ENCODE data around the gene LZTR1. TPM values are rescaled to one million over a fixed set of nuclear protein-coding genes. Genes with fewer than 3 reads are reported as not detected.

Gene LZTR1
- total and polyA plus RNA-seq, 10 of the 15 experiments (the other 5 are each of a cell fraction or from before 2014, with no cell fraction given), result 0.82 to 50.3 (median 19.3) TPM

DNA sequence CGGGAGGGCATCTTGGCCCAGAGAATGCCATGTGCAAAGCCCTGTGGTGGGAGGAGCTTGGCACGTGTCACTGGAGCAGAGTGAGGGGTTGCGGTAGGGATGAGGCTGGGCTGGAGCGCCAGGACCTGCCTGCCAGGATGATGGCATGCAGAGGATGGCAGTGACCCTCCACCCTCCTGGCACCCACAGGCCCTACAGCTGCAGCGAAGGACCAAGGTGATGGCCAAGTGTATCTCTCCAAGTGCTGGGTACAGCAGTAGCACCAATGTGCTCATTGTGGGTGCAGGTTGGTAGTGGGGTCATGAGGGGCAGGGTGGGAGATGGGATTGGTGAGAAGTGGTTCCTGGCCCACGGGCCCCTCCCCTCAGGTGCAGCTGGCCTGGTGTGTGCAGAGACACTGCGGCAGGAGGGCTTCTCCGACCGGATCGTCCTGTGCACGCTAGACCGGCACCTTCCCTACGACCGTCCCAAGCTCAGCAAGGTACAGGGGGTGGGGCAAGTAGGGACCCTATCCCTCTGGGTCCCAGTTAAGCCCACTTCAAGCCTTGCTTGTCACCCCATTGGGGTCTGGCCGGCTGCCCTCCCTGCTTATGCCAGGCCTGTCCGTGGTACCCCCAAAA lies 7.7 kb upstream of the LZTR1 start:
- BruUV-seq (replicated peaks), result no TSS peak
- in situ Hi-C loops (cut with MboI), result no loop called here
- Histone ChIP-seq H3K36me3 (ENCODE audit: control insufficient read depth in 2 of 2, insufficient read depth in 2 of 2, low read length in 1 of 2) (no peaks in the 10 kb centered on the region), H4K20me1 (ENCODE audit: control insufficient read depth, insufficient read depth) (no peaks in the 10 kb centered on the region), H3K4me3 (no peak overlapping the region), H3K4me2 (ENCODE audit: control insufficient read depth, insufficient read depth) (no peak overlapping the region), H3K27ac (ENCODE audit: control insufficient read depth, insufficient read depth) (no peak overlapping the region), H3K9ac (ENCODE audit: control insufficient read depth, insufficient read depth, low read length) (no peak overlapping the region), H3K4me1 (ENCODE audit: control insufficient read depth, insufficient read depth, low read length) (no peaks in the 10 kb centered on the region), H3K79me2 (ENCODE audit: control insufficient read depth, insufficient read depth, low read length) (no peaks in the 10 kb centered on the region), H3K27me3 (replicated peaks in 1 of 2; ENCODE audit: control insufficient read depth in 2 of 2, insufficient read depth in 2 of 2, low read length in 1 of 2) (no peaks in the 10 kb centered on the region), H2AFZ (ENCODE audit: control insufficient read depth, low read depth, low read length) (no peak overlapping the region), H3K9me3 (replicated peaks; ENCODE audit: control insufficient read depth, insufficient read depth, low read length) (peaks cover 6% of the 10 kb centered on the region; the same call in 2 of the 3 replicates)
- intact Hi-C loops (cut with micrococcal nuclease; ENCODE audit: unreplicated experiment), result no loop called here
- ChIA-PET POLR2A (no interaction called here), SMC1A (ENCODE audit: uncharacterized antibody, unreplicated experiment) (no interaction called here), RAD21 (ENCODE audit: unreplicated experiment) (no interaction called here), CTCF (no interaction called here)
- ATAC-seq, result no peak
- no peak for FAIRE-seq
- no peak for TF ChIP-seq NFYB (IDR thresholded peaks at IDR 0.05; ENCODE audit: insufficient read depth, low read depth, low read length)
- TF ChIP-seq, protein P1, sequence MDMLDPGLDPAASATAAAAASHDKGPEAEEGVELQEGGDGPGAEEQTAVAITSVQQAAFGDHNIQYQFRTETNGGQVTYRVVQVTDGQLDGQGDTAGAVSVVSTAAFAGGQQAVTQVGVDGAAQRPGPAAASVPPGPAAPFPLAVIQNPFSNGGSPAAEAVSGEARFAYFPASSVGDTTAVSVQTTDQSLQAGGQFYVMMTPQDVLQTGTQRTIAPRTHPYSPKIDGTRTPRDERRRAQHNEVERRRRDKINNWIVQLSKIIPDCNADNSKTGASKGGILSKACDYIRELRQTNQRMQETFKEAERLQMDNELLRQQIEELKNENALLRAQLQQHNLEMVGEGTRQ (IDR thresholded peaks at IDR 0.05; ENCODE audit: borderline replicate concordance, low read depth, low read length), result no peak
- no peak for TF ChIP-seq SUZ12 (IDR thresholded peaks at IDR 0.05; ENCODE audit: unreplicated experiment)
- no peak for TF ChIP-seq EGR1 (IDR thresholded peaks at IDR 0.05; ENCODE audit: borderline replicate concordance in 1 of 2, low read depth in 2 of 2, low read length in 2 of 2)
- TF ChIP-seq, protein P2, sequence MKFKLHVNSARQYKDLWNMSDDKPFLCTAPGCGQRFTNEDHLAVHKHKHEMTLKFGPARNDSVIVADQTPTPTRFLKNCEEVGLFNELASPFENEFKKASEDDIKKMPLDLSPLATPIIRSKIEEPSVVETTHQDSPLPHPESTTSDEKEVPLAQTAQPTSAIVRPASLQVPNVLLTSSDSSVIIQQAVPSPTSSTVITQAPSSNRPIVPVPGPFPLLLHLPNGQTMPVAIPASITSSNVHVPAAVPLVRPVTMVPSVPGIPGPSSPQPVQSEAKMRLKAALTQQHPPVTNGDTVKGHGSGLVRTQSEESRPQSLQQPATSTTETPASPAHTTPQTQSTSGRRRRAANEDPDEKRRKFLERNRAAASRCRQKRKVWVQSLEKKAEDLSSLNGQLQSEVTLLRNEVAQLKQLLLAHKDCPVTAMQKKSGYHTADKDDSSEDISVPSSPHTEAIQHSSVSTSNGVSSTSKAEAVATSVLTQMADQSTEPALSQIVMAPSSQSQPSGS (IDR thresholded peaks at IDR 0.05; ENCODE audit: low read length), result no peak
- no peak for TF ChIP-seq ZZZ3 (IDR thresholded peaks at IDR 0.05; ENCODE audit: control insufficient read depth, insufficient read length, low read depth)
- TF ChIP-seq, protein P3, sequence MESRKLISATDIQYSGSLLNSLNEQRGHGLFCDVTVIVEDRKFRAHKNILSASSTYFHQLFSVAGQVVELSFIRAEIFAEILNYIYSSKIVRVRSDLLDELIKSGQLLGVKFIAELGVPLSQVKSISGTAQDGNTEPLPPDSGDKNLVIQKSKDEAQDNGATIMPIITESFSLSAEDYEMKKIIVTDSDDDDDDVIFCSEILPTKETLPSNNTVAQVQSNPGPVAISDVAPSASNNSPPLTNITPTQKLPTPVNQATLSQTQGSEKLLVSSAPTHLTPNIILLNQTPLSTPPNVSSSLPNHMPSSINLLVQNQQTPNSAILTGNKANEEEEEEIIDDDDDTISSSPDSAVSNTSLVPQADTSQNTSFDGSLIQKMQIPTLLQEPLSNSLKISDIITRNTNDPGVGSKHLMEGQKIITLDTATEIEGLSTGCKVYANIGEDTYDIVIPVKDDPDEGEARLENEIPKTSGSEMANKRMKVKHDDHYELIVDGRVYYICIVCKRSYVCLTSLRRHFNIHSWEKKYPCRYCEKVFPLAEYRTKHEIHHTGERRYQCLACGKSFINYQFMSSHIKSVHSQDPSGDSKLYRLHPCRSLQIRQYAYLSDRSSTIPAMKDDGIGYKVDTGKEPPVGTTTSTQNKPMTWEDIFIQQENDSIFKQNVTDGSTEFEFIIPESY (IDR thresholded peaks at IDR 0.05), result no peak
- TF ChIP-seq RFX5 (IDR thresholded peaks at IDR 0.05; ENCODE audit: low read depth, low read length), result no peak
- TF ChIP-seq, protein P4, sequence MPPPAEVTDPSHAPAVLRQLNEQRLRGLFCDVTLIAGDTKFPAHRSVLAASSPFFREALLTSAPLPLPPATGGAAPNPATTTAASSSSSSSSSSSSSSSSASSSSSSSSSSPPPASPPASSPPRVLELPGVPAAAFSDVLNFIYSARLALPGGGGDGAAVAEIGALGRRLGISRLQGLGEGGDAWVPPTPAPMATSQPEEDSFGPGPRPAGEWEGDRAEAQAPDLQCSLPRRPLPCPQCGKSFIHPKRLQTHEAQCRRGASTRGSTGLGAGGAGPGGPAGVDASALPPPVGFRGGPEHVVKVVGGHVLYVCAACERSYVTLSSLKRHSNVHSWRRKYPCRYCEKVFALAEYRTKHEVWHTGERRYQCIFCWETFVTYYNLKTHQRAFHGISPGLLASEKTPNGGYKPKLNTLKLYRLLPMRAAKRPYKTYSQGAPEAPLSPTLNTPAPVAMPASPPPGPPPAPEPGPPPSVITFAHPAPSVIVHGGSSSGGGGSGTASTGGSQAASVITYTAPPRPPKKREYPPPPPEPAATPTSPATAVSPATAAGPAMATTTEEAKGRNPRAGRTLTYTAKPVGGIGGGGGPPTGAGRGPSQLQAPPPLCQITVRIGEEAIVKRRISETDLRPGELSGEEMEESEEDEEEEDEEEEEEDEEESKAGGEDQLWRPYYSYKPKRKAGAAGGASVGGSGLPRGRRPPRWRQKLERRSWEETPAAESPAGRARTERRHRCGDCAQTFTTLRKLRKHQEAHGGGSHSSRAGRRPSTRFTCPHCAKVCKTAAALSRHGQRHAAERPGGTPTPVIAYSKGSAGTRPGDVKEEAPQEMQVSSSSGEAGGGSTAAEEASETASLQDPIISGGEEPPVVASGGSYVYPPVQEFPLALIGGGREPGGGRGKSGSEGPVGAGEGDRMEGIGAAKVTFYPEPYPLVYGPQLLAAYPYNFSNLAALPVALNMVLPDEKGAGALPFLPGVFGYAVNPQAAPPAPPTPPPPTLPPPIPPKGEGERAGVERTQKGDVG (CRISPR knock-in tag; IDR thresholded peaks at IDR 0.05), result no peak
- TF ChIP-seq ZBED1 (IDR thresholded peaks at IDR 0.05; ENCODE audit: borderline replicate concordance), result no peak
- DNase-seq (ENCODE audit: low read depth, low spot score), result no peak
- WGBS (ENCODE audit: insufficient coverage, insufficient replicate concordance, low lambda C conversion rate, missing lambda C conversion rate), result 63% methylated on average over 16 of the region's 16 CpGs
